HG03575 (cell line): Measurements from ENCODE around the gene RPL36.

Experiments
- ATAC-seq: cut with Tn5 transposase; IDR thresholded peaks from one replicate; pipeline ENCODE4 v1.9.1; 2021; ENCODE audit not compliant: unreplicated experiment, insufficient number of reproducible peaks, low FRiP score; ENCODE audit errors: extremely low read depth

Gene RPL36

DNA sequence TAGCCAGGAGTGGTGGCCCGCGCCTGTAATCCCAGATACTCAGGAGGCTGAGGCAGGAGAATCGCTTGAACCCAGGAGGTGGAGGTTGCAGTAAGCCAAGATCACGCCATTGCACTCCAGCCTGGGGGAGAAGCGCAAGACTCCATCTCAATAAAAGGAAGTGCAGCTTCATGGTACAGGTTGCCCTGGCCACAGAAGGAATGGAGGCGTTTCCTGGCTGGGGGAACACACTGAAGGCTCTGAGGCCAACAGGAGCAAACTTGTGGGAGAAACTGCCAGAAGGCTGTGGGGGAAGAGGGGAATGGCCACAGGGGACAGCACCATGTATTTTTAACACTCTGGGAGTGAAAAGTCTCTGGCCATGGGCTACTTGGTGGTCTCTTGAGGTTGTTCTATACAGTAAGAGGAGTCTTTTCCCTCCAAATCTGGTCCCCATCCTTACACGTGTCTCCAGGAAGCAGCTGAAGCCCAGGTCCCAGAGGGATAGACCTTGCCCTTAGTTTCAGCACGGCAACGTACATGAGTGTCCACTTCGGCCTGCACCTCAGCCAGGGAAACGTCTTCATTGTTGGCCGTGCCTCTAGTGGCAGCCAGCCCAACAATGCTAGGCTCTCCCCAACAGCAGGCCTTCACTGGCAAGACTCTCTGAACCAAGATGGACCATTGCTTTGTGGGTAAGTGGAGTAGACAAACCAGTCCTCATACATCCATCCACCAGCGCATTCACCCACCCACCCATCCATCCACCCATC, 17.2 kb upstream of the RPL36 start:
- no peak for ATAC-seq

DNA sequence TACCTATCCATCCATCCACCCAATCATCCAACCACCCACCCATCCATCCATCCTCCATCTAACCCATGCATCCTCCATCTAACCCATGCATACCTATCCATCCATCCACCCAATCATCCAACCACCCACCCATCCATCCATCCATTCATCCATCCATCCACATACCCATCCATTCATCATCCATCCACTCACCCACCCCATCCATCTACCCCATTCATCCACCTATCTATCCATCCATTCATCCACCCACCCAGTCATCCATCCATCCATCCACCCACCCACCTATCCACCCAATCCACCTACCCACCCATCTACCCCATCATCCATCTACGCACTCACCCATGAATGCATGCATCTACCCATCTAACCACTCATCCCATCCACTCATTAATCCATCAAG, 16.3 kb upstream of the RPL36 start:
- ATAC-seq = no peak

DNA sequence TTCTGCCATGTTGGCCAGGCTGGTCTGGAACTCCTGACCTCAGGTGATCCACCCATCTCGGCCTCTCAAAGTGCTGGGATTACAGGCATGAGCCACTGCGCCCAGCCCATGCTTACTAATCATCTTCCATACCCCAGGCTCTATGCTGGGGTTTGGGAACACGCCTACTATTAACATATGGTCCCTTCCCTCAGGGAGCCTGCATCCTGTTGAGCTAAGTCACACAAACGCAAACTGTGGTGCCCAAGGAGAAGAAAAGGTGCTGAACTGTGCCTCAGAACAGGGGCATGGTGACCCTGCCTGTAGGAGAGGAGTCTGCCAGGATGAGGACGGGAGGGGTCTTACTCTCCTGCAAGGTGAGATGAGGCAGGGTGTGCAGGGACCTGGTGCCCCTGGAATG, 15.4 kb upstream of the RPL36 start:
- ATAC-seq = no peak

DNA sequence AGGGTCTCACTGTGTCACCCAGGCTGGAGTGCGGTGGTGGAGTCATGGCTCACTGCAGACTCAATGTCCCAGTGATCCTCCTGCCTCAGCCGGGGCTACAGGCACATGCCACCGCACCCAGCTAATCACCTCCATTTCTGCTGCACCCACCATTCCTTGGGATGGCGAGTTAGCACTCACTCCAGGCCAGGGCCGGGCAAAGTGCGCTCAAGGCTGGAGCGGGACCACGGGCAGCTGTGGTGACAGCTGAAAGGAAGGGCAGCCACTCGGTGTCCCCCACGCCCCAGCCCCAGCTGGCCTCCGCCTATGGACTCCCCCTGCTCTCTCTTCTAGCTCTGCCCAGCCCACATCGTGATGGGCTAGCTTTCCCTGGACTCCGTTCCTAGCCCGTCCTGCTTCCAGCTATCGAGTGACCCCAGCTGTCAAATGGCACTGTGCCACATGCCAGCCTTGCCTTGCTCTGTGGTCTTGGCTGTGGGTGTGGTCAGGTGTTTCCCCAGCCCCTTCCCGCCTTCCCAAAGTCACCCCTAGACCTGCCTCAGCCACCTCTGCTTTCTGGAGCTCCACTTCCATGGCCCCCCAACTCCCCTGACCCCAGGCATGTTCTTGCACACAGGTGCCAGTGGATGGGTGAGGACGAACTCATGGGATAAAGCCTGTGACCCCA, 13.9 kb upstream of the RPL36 start:
- no peak for ATAC-seq

DNA sequence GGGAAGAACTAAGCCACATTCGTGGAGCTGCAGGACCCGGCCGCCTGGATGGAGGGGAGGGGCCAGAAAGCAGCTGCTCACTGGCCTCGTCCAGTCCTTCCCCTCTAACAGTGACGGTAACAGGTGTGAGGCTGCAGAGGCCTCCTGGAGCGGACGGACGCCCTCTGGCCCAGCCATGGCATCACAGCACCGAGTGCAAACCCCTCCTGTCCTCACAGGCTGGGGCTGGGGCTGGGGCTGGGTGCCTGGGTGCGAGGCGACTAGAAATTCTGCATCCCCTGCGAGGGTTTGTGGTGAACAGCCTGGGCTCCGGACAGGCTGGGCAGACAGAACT, 13.4 kb upstream of the RPL36 start:
- no peak for ATAC-seq

DNA sequence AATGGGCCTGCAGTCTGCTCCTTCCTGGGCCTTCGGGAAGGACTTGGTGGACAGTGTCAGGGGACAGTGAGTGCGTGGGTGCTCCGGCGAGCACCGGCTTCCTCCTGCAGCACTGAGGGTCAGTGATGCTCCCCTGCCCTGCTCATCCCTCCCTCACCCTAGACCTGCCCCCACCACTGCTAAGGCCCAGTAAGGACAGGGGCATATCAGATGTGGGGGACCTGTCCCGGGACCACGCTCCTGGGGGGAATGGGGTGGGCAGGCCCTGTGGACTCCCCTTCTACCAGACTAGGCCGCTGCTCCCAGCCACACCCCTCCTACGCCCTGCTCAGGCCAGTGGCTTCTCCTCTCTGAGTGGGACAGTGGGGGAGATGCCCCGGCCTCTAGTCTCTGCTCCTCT, 13.0 kb upstream of the RPL36 start:
- ATAC-seq = no peak

DNA sequence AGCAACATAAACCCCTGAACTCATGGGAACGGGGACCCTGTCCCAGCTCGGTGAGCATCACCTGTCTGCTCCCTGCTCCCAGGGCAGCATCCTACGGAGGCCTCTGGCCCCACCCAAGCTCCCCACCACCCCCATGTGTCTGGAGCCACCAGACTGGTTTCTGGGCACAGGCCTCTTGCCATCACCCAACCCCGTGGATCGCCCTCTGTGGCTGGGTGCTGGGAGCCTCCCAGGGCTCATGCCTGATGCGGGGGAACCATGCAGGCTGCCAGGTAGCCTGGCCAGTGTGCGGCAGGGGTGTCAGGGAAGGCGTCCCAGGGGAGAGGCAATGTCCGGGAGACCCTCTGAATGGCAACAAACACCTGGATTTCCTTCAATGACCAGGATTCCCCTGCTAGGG, 12.5 kb upstream of the RPL36 start:
- no peak for ATAC-seq

DNA sequence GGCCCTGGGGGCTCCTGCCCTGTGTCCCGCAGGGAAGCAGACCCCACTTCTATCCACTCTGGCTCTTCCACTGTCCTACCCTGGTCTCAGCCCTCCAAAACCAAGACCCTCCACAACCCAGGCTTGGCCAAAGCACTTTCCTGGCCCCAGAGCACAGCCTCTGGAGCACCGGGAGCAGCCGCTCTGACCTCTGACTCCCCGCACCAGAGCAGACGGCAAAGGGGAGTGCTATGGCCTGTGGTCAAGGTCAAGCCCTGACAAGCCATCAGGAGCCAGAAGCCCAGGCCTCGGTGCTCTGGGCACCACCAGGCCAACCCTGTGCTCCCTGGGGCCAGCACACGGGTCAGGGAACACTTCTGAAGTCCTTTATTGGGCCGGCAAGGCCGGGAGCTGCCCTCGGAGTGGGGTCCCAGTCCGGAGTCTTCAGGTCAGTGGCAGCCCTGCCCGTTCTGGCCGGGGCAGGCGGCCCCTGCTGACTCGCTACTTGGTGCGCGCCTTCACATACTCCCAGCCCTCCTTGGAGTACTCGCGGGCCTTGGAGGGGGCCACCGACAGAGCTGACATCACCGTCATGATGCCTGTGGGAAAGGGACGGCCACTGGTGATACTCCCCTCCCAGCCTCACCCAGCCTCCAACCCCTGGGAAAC, 11.9 kb upstream of the RPL36 start:
- no peak for ATAC-seq

DNA sequence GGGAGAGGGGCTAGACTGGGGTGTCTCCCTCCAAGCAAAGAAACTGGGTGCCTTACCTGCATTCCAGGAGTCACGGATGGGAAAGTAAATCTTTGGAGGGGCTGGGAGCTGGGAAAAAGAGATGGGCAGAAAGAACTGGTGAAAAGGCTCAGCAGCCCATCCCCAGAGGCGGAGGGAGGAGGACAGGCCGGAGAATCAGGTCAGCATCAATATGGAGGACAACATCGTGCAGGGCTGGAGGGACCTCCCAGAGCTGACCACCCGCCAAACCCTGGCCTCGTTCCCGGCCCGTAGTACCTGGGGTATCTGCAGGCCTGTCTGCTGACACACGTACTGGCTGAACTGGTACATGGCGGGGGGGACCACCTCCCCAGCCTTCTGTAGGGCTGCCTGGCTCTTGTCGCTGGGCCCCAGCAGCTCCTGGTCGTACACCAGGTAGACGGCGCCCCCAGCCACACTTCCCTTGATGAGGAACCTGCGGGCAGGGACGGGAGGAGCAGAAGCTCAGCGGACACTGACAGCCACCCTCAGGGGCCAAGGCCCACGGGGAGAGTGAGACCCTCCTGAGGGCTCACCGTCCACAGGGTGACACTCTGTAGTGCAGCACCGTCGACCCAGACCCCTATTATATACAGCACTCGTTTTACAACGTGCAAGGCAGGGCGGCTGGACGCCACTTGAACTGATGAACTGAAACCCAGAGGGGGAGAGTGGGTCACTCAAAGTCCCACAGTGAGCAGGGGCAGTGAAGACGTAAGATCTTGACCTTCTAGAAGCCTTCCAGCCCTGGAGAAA, 10.6 kb upstream of the RPL36 start:
- no peak for ATAC-seq

DNA sequence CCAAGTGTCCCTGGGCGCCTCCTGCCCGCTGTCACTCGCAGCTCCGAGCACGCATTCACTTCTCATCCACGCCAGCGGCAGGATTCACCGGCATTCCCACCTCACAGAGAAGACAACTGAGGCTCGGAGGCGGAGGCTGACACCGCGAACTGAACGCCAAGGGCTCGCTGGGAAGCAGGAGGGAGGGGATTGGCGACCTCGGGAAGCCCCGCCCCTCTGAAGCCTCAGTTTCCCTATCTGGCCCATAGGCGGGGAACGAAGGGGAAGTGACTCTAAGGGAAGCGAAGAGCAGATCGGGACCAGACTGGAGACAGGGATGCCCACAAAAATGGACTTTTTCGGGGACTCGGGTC, 10.0 kb upstream of the RPL36 start:
- ATAC-seq = peak; percentile 5

DNA sequence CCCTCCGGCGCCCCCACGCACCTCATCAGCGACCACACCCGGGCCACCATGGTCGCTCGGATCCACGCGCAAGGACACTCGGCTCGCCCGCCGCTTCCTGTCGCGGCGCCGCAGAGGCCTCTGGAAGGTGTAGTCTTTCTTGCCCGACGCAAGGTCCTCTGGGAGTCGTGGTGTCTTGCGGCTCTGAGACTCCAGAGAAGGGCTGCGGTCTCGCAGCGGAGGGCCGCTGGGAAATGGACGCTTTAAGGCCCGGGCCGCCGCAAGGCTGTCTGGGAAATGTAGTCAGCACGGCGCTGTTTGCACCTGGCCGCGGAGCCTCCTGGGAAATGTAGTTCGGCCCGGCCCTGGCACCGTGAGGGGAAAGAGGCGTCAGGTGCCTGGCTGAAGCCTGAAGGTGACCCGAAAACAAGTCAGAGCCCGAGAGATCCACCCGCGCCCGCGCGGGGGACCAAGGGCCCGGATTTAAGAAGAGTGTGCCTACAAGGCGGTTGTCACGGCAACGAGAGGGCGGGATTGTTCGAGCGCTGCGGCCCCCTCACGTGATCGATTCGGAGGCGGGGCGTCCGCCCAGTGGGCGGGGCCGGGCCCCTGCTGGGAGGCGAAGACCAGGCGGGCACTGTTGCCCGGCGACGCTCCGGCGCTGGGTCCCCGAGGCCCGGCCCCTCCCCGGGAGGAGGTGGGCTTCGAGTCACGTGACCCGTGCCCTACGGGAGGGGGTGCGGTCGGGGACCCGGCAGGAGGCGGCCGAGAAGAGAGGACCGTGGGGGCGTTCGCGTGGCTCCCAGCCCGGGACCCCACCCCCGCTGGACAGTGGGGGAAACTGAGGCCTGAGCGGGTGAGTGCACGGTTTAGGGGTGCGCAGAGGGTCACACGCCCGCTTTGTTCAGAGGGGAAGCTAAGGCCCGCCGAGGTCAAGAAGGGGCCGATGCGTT, 9.4 kb upstream of the RPL36 start, which contains the start of the genes HSD11B1L and MICOS13:
TSS of gene HSD11B1L (plus strand) at position 591 of the 932 bp plus-strand sequence. CDS start 3,806 bp downstream, outside the sequence.
TSS of gene MICOS13 (minus strand) at position 80 of the 932 bp plus-strand sequence. CDS start at position 50, 30 bp downstream.
- ATAC-seq = peak; percentile 24

DNA sequence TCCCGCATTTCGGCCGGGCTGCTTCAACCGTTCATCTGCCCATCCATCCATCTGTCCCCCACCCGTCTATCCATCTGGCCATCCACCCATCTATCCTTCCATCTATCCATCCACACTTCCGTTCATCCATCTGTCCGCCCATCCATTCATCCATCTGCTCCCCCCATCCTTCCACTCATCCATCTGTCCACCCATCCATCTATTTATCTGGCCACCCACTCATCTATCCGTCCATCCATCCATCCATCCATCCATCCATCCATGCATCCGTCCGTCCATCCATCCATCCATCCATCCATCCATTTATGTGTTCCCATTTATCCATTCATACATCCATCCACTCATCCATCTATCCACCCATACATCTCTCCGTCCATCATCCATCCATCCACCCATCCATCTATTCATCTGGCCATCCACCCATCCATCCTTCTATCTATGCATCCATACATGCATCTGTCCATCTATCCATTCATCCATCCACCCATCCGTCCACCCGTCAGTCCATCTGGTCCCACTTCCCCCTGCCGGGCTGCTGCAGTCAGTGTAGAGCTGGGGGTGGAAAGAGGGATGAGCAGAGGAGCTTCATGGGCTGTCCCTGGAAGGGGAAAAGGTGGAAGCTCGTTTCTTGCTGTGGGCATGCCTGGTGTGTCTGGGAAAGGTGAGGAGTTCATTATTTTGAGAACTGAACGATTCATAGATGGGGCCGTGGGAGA, 8.5 kb upstream of the RPL36 start:
- ATAC-seq = no peak

DNA sequence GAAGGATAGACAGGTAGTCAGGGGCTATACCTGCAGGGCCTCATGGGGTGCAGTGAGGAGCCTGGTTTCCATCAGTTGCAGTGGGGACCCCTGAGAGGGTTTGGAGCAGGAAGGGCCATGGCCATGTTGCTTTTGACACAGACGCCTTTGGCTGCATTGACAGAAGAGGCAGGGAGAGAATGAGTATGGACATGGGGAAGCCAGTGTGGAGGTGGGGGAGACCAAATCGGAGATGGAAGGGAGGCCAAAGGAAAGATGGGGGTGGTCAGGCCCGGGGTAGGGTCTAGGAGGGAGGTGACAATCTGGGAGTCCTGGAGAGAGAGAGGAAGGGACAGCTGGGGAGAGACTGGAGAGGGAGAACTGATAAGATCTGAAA, 8.0 kb upstream of the RPL36 start:
- ATAC-seq = no peak

DNA sequence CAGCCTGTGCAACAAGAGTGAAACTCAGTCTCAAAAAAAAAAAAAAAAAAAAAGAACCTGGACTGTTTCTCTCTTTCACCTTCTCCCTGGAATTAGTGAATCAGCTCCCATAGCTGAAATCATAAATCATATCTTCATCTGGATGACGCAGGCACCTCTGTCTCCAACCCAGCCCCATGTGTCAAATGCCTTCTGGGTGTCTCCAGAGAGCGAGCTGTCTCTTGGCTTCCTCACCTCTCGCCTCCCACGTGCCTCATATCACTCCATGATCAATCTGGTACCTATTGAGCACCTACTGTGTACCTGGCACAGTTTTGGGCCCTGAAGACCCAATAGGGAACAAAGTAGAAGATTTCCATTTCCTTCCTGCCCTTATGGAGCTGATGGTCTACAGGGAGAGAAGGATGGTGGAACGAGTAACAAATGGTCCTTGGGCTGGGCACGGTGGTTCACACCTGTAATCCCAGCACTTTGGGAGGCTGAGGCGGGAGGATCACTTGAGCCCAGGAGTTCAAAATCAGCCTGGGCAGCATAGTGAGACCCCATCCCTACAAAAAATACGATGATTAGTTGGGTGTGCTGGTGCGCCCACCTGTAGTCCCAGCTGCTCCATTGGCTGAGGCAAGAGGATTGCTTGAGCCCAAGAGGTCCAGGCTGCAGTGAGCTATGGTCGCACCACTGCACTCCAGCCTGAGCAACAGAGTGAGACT, 6.8 kb upstream of the RPL36 start:
- no peak for ATAC-seq

DNA sequence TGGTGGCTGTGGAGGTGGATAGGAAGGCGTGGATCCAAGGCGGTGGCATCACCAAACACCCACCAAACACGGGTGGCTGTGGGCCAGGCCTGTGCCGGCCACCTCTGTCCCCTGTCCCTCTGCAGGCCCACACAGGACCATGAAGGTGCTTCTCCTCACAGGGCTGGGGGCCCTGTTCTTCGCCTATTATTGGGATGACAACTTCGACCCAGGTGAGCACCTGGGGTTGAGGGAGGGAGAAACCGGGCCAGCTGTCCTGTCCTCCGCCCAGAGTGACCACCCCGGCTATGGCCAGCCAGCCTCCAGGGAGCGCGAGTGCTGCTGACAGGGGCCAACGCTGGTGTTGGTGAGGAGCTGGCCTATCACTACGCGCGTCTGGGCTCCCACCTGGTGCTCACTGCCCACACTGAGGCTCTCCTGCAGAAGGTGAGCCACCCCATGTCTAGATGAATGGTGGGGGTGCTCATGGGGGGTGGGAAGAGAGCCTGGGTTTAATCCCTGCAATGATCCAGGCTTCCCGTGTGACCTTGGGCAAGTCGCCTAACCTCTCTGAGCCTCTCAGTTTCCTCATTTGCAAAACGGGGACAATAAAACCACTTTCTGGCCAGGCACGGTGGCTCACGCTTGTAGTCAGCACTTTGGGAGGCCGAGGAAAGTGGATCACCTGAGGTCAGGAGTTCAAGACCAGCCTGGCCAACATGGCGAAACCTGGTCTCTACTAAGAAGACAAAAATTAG, 5.2 kb upstream of the RPL36 start:
- no peak for ATAC-seq

DNA sequence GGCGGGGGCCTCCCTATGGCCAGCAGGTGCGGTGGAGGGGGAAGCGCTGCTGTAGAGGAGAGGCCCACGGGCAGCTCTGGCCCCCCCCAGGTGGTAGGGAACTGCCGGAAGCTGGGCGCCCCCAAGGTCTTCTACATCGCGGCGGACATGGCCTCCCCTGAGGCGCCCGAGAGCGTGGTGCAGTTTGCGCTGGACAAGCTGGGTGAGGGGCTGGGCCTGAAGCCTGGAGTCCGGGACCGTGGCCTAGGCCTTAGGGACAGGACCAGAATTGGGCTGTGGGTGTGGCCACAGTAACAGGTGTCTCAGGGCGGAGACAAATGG, 3.8 kb upstream of the RPL36 start:
- ATAC-seq = no peak
